GM10266 (cell line): ENCODE results near the gene SUN5.

Experiments used
- DNase-seq: peaks from one replicate; pipeline ENCODE4 v3.0.0; 2012; ENCODE audit errors: extremely low spot score
- CTCF ChIP-seq: IDR thresholded peaks from 2 replicates; pipeline ENCODE4 v1.5.1; 2012; ENCODE audit warnings: mild to moderate bottlenecking, low read depth; ENCODE audit not compliant: control insufficient read depth, insufficient read depth; ENCODE audit errors: missing control alignments

The SUN5 gene

GRCh38 chr20:32983459-32984112 is 20.6 kb downstream of the SUN5 start:
- TF ChIP-seq CTCF = no peak
- DNase-seq = no peak

DNA sequence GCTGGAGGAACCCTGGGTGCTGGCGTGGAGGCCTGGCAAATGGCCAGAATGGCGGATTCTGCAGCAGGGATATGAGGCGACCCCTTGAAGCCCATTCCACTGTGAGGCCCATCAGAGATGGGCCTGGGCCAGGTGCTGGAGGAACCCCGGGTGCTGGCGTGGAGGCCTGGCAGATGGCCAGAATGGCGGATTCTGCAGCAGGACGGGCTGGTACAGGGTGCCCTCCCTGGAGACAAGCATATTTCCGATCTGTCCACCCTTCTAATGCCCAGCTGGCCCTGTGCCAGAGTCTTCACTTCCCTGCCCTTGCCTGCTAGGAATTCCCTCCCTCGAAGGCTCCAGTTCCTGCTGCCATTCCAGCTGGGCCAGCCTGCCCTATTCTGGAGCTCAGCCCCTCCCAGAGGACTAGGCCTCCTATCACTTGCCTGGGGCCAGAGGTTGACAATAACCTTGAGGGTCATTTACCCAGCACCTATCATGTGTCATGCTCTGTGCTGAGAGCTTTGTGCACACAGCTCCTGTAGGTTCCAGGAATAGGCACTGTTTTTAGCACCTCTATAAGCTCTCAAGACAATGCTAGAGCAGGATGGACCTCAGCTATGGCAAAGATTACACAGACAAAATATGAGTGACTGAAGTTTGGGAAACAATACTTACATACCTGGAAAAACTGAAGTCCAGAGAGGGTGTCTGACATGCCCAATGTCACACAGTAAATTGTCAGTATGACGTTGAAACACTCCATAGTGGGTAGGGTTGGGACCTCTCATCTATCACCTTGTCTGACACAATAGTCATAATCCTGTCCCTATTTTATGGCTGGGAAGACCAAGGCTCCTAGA is 21.4 kb downstream of the SUN5 start:
- no peak for TF ChIP-seq CTCF
- no peak for DNase-seq

- DNase-seq = no peak
- no peak for TF ChIP-seq CTCF
Measured at GRCh38 chr20:32980990-32981389, 23.2 kb downstream of the SUN5 start.

DNA sequence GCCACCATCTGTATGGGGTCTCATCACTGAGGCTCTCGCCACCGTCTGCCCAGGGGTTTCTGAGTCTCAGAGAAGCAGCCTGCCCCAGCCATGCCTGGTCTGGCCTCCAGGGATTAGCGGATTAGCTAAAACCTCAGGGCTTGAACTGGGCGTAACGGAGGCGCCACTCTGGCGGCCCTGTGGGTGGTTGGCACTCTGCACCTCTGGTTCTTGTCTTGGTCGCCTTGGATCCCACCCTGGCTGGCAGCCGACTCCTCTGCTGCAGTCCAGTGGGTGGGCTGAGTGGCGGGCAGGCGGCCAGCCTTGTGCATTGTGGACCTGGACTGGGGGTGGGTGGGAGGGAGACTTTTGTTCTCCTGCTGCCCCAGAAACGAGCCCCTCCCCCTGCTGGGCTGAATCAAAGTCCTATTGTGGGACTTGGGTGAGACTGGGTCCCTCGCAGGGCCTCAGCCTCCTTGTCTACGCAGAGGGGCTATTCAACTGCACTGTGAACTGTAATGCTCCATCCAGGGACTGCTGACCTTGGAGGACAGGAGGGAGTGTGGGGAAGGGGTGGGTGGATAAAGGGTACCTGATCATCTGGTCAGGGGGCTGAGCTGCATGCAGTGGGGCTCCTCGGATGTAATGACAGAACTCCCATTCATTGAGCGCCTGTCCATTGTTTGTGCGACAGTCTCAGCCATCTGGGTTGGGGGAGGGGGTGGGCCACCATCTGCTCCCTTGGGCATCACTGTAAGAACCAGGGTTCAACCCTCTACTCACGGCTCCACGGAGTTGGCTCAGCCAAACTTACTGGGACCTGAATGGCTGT is 23.9 kb downstream of the SUN5 start:
- DNase-seq = no peak
- no peak for TF ChIP-seq CTCF

GRCh38 chr20:32979201-32979998 is 24.8 kb downstream of the SUN5 start:
- no peak for TF ChIP-seq CTCF
- no peak for DNase-seq

DNA sequence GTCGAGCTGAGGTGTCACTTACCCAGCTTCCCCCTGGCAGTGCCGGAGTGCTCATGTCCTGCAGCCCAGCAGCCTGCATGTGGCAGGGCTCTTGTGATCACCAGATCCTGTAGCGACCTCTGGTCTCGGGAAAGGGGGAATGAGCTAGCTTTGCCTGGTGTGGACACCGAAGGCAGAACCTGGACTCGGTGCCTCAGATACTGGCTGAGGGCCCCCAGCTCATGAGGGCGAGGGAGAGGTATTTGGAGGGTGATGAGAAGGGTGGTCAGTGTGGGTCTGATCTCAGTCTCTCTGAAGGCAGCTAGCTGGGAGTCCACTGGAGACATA is 26.3 kb downstream of the SUN5 start:
- TF ChIP-seq CTCF = no peak
- DNase-seq = no peak
